ENCODE results near the gene FAM83G.
"Not testable (repeated sequence)": the region's sequence is repeated elsewhere in the genome, so short reads cannot be mapped to it uniquely, and the experiment has no call there.

DNA sequence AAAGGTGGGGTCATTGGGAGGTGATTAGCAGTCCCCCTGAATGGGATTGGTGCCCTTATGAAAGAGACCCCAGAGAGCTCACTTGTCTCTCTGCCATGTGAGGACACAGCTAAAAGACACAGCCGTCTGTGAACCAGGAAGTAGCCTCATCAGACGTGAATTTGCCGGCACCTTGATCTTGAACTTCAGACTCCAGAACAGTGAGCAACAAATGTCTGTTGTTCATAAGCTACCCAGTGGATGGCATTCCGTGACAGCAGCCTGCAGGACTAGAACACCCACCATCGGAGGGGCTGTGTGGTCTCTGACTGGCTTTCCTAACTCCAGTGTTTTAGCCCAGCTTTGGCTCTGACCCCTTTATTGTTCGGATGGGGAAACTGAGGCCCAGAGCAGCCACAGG lies 33.0 kb upstream of the FAM83G start:
- TF ChIP-seq RARB (CRISPR knock-in tag; IDR thresholded peaks at IDR 0.05); PPARA (CRISPR knock-in tag; IDR thresholded peaks at IDR 0.05; ENCODE audit: borderline replicate concordance); SNAI2 (CRISPR knock-in tag; IDR thresholded peaks at IDR 0.05); ARNTL (CRISPR knock-in tag; IDR thresholded peaks at IDR 0.05; ENCODE audit: borderline replicate concordance, low read depth); ZNF565 (CRISPR knock-in tag; conservative IDR thresholded peaks at IDR 0.05; ENCODE audit: low read depth); GLIS3 (CRISPR knock-in tag; IDR thresholded peaks at IDR 0.05); ISL1 (CRISPR knock-in tag; IDR thresholded peaks at IDR 0.05); ZFP30 (CRISPR knock-in tag; IDR thresholded peaks at IDR 0.05); ESRRG (CRISPR knock-in tag; IDR thresholded peaks at IDR 0.05); CSDC2 (CRISPR knock-in tag; IDR thresholded peaks at IDR 0.05); ZC3H10 (CRISPR knock-in tag; IDR thresholded peaks at IDR 0.05): not testable (repeated sequence)
- TF ChIP-seq, protein P1, sequence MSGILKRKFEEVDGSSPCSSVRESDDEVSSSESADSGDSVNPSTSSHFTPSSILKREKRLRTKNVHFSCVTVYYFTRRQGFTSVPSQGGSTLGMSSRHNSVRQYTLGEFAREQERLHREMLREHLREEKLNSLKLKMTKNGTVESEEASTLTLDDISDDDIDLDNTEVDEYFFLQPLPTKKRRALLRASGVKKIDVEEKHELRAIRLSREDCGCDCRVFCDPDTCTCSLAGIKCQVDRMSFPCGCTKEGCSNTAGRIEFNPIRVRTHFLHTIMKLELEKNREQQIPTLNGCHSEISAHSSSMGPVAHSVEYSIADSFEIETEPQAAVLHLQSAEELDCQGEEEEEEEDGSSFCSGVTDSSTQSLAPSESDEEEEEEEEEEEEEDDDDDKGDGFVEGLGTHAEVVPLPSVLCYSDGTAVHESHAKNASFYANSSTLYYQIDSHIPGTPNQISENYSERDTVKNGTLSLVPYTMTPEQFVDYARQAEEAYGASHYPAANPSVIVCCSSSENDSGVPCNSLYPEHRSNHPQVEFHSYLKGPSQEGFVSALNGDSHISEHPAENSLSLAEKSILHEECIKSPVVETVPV (CRISPR knock-in tag; IDR thresholded peaks at IDR 0.05): not testable (repeated sequence)
- TF ChIP-seq, protein P2, sequence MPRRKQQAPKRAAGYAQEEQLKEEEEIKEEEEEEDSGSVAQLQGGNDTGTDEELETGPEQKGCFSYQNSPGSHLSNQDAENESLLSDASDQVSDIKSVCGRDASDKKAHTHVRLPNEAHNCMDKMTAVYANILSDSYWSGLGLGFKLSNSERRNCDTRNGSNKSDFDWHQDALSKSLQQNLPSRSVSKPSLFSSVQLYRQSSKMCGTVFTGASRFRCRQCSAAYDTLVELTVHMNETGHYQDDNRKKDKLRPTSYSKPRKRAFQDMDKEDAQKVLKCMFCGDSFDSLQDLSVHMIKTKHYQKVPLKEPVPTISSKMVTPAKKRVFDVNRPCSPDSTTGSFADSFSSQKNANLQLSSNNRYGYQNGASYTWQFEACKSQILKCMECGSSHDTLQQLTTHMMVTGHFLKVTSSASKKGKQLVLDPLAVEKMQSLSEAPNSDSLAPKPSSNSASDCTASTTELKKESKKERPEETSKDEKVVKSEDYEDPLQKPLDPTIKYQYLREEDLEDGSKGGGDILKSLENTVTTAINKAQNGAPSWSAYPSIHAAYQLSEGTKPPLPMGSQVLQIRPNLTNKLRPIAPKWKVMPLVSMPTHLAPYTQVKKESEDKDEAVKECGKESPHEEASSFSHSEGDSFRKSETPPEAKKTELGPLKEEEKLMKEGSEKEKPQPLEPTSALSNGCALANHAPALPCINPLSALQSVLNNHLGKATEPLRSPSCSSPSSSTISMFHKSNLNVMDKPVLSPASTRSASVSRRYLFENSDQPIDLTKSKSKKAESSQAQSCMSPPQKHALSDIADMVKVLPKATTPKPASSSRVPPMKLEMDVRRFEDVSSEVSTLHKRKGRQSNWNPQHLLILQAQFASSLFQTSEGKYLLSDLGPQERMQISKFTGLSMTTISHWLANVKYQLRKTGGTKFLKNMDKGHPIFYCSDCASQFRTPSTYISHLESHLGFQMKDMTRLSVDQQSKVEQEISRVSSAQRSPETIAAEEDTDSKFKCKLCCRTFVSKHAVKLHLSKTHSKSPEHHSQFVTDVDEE (CRISPR knock-in tag; IDR thresholded peaks at IDR 0.05): not testable (repeated sequence)

All from SK-N-SH treated with all-trans-retinoic acid at 6 μM for 48 hours (cell line).